Stimulated activated CD8-positive, alpha-beta memory T cell treated with anti-CD3 and anti-CD28 coated beads, Interleukin-4, amount 100 ng/mL, for 1 hour (primary cell): ENCODE measurements around the gene IRS4.

Source experiments
- DNase-seq, 2 donors: peaks; one replicate each; pipeline ENCODE4 v3.0.0-alpha.2; 2020; ENCODE audit warnings: low read depth in 2 of 2, low spot score in 1 of 2

Gene IRS4

DNA sequence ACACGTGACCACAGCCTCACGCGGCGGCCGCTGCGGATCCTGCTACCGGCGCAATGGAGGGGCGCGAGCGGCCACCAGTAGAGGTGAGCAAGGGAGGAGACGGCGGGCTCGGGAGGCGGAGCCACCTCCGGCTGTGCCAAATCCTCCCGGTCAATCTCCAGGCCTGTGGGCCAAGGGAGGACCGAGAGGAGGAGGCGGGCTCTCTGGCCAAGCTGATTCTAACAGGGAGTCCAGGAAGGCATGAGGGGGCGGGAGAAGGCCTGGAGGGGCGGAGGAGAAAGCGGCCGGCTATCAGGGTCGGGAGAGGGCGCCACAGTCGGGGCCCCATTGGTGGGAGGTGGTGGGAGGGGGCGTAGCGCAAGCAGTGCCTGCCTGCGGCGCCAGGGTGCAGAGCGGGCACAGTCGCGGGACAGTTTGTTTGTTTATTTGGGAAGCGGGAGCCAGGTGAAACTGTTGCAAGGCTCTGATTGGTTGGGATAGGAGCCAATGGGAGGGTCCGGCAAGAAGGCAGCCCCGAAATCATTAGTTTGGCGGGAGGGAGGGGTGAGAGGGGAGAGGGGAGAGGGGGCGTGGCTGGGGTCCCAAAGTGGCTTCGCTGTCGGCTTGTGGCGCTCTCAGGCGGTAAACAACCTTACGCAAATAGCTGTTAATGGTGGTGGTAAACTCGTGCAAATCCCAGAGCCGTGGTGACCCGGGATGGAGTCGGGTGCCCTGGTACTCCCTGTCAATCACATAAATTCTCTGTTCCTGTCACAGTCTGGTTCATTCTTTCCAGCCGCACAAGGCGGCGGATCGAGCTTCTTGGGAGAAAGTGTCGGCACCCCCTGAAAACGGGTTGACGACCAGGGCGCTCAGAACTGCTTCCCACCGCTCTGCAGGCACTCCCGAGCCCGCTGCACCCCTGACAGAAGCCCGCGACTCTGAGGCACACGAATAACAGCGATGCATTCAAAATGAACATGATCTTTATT lies at the start of gene IRS4:
TSS of gene IRS4 (minus strand) at position 55 of the 971 bp plus-strand sequence.
- no peak for DNase-seq

DNA sequence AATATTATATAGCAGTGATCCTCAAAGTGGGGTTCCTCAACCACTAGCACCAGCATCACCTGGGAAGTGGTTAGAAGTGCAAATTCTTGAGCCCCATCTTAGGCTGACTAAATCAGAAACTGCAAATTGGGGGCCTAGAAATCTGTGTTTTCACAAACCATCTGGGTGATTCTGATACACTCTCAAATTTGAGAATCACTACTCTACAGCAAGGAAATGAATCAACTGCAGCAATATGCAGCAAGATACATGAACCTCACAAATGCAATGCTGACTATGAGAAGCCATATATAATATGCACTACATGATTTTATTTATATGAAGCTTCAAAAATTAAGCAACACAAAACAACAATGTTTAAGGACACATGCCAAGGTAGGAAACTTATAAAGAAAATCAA lies 36.2 kb upstream of the IRS4 start:
- DNase-seq: no peak

DNA sequence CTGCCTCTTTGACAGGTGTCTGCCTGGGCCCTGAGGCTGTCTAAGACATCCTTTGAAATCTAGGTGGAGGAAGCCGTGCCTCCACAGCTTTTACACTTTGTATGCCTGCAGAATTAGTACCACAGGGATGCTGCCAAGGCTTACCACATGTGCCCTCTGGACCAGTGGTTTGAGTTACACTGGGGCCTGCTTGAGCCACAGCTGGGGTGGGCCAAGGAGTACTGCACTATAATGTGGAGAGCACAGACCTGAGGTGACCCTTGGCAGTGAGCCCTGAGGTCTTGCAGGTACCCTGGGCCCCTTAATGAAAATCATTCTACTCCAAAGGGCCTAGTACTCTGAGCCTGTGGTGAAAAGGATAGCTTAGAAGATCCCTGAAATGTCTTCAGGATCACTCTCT lies 27.2 kb upstream of the IRS4 start:
- no peak for DNase-seq

DNA sequence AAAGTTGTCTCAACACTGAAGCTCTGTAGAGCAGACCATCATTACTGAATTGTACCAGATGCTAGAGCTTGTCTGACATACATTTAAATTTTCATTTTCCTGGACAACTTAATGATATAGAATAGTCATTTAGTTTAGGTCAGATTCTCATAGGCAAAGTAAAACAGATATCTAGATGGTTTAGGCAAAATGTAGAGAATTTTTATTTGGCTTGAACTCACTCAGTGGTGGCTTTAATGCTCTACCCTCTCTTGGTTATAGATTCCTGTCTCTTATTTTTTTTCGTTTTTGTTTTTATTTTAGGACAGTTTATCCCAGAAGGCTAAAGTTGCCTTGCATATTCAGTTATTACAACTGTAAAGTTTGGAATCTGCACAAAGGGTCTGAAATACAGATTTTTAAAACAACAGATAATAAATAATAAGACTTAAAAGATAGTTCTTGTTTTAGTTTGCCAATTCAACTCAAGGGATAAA lies 4.0 kb upstream of the IRS4 start:
- no peak for DNase-seq

DNA sequence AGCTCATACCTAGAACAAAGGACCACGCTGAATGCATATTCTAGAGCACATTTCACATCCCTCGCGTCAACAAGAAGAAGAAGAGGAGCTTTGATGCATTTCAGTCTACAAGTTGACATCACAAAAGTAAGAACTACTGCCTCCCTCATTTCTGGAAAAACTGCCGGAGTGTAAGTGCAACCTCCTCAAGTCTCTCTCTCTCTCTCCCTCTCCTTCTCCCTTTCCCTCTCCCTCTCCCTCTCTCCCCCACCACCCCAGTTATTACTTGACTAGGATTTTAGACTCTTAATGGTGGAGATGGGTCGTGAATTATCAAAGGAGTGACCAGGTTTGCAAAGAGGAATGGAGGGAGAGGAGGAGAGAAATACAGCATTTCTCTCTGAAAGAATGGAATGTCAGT lies 1.4 kb upstream of the IRS4 start:
- DNase-seq: no peak

DNA sequence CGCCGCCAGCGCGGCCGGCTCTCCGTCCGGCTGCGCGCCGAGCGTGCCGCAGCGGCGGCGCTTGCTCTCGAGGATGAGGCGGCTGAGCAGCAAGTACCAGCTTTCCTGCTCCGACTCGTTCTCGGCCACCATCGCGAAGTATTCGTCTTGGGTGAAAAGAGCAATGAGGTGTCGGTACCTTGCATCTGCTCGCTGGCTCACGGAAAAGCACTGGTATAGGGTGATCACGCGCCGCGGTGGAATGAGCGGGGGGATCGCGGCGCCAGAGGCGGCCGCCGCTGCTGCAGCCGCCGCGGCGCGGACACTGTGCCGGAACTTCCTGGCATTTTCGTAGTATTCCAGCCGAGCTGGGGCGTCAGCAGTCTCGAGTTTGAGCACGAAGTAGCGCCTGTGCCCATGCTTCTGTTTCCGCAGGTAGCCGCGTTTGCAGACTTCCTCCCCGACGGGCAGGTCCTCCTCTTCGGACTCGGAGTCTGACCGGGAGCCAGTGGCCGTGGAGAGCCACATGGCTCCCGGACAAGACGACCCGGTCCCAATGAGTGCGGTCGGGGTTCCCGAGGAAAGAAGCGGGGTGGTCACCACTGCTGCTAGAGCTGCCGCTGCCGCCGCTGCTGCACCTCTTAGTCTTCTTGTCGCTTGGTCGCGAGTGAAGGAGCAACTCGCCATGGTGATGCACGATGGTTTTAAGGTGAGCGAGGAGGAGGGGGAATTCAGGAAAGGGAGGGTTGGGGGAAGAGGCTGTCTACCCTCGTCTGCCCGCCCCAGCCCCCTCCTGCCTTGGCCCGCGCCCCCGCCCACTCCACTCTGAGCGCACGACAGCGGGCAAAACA lies 469 bp downstream of the IRS4 start:
- no peak for DNase-seq

DNA sequence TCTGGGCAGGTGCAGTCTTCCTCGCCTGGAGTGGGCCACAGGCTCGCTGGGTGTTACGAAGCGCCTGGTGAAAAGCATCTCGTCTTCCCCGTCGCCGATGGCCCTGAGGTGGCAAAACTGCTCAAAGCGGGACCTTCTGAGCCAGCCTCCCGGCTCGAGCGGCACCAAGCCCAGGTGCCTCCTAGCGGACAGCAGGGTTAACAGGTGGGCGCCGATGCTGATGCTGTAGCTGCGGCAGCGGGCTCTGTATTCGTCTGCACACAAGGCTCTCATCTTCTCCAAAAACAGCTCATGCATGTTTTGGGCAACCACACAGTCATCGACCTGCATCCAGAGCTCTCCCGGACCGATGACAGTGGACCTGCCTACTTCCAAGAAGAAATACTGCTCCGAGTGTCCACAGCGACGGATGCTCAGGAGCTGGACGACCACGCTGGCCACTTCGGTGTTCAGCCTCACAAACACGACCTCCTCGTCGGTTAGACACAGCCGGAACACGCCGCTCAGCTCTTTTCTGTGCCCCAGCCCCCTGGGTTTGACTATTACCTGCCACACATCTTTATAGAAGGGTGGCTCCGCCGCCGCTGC lies 1.2 kb downstream of the IRS4 start:
- no peak for DNase-seq

DNA sequence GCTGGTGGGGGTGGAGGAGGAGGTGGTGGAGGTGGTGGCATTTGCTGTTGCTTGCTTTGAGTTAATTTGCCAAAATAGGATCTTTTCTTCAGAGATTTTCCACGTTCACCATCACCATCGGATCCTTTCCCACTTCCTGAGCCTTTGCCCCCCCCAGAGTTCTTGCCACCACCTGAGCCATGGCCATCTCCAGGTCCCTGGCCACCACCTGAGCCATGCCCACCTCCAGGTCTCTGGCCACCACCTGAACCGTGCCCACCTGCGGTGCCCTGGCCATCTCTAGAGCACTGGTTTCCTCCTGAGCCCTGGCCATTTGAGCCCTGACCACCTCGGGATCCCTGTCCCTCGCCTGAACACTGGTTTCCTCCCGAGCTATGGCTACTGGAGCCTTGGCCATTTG lies 1.9 kb downstream of the IRS4 start:
- no peak for DNase-seq

DNA sequence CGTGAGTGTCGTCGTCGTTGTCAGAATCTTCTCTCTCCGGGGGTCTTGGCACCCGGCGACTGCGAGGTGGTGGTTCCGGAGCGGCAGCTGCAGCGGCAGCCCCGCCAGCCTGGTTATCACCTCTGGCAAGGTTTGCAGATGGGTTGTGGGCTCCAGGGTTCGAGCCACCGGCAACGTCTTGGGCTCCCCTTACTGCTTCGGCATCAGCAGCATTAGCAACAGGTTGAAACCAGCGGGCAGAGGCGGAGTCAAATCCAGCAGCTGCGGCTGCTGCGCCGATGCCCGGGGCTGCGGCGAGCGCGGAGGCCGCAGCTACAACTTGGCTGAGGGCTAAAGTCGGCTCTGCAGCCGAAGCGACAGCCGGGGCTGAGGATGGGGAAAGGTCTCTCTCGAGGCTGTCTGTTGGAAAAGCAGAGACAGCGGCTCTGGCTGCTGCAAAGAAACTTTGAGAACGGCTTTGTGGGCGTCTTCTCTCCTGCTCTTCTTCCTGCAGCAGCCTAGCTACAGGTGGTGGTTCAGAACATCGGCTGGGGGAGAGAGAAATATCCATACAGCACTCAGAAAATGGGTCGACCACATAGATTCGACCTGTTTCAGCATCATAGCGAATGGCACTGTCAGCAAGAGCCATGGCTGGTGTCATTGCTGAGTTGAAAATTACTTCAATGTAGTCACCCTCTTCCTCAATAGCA lies 3.6 kb downstream of the IRS4 start:
- no peak for DNase-seq

DNA sequence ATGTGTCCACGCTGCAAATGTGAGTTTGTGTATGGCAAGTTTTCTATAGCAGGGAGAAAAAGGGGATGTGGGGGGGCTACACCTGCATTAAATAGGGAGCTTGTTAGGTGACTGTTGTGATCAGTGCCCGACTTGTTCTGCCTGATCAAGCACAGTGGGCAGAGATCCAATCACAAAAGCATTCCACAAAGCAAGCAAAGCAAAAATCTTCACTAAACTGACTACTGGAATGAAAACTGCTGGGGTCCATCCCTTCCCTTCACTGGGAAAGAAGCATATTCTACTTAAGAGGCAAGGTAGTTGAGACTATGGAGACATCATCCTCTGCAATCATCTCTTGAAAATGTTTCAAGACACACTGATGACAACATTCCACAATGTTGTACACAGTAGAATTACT lies 5.2 kb downstream of the IRS4 start:
- DNase-seq: no peak

DNA sequence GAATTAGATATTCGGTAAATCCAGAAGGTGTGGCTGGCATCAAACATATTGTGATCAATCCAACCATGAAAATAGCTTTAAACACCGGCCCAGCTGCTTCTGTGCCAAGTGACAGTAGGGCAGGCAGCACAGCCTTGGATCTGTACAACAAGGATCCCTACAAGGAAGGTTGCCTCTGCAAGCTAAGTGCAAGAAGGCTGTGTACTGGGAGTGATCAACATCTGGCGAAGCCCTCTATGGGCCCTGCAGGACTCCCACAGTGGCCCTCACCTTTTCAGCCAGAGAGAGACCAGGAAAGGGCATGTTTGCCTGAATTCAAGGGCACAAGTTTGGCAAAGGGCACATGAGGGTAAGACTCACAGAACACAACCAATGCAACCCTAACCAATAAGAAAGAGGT lies 9.6 kb downstream of the IRS4 start:
- DNase-seq: no peak

DNA sequence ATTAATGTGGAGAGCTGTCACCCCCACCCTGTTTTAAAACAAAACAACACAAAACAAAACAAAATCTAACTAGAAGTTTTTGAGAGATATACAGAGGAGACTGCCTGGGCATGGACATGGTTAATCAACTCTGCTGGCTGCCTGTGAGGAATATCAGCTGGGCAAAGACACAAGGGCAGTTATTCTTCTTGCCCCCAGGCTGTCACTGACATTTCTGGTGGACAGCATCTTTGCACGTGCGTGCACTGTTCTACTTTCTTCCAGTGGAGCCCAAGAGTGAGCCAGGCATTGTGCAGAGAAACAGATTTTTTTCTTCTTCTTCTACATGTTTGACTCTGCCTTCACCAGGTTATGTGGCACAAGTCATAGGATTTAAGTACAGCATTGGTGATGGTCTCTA lies 13.8 kb downstream of the IRS4 start:
- no peak for DNase-seq

DNA sequence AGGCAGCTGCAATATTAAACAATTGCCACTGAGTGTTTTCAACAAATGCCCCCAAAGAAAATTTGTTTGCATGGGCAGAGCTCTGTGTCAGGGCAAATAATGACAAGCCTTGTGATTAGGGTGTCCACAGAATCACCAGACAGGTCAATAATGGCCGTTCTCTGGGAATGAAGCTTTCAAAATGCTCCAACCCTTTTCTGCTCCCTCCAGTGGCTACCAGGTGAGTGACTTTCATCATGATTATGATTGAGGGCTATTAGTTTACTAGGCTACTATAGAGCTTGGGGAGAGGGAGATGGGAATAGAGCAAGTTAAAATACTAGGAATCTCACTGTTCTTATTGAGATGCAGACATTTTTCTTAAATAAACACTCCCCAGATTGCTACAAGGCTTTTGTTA lies 23.5 kb downstream of the IRS4 start:
- DNase-seq: no peak

DNA sequence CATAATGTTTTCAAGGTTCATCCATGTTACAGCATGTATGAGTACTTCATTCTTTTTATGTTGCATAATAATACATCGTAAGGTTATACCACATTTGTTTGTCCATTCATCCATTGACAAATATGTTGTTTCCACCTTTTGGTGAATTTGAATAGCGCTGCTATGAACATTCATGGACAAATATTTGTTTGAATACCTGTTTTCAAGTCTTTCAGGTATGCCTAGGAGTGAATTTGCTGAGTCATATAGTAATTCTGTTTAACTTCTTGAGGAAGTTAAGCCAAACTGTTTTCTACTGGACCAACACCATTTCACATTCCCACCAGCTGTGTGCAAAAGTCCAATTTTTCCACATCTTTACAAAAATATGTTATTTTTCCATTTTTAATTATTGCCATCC lies 31.5 kb downstream of the IRS4 start:
- DNase-seq: no peak

DNA sequence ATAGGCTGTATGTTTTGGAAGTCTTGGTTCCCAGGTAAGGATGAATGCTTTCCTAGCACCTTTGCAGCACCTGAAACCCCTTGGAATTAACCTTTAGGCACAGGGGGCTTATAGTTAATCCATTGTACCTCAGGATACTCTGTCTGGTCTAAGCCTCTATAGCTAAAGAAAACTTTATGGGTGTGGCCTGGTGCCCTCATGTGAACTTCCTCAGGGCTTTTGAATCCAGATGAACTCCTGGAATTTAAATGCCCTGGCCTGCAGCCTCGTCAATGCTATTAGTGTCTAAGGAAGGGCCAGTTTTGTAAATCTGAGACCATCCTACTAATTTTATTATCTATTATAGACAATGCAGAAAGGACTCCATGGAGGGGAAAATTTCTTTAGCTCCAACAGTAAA lies 33.8 kb downstream of the IRS4 start:
- no peak for DNase-seq

DNA sequence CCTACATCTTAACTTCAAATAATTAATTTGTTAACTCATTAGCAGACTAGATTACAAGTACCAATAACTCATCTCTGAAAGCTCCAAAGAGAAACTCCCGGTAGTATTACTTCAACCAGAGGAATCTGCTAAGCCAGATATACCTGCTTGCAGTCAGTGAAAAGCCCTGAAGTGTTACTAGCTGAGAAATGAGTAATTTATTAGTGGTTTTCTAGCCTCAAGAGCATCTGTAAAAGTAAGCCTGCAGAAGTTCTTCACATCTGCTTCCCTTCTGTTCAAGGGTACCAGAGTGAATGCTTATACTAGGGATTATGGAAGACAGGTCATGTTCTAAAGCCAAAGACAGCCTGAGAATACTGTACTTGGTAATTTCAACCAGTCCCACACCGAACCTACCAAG lies 34.7 kb downstream of the IRS4 start:
- no peak for DNase-seq

DNA sequence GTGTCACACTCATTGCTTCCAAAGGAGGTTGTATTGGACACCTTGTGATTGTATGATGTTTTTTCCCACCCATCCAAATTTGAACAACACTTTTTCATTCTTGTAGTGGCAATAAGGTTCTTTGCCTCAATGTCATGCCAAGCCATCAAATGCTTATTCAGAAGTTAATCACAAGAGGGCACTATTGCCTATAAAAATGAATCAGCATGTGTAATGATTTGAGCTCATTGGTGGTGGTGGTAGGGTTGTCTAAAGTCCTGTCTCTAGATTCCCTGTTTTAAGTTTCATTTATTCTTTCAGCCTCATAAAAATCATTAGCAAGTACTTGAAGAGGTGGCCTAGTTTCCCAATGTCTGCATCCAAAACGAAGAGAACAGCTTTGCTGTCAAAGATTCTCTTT lies 37.0 kb downstream of the IRS4 start:
- DNase-seq: no peak

DNA sequence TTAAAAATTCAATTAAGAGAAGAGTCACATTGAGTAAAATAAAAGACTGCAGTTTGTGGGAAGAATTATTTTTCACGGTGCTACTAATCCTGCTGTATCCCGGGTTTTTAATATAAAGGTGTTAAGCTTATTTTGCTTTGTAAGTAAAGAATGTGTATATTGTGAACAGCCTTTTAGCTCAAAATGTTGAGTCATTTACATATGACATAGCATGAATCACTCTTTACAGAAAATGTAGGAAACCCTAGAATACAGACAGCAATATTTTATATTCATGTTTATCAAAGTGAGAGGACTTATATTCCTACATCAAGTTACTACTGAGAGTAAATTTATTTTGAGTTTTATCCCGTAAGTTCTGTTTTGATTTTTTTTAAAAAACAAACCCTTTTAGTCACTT lies 39.7 kb downstream of the IRS4 start:
- DNase-seq: no peak
